Activated T-helper 1 cell treated with Interleukin-2 at 50 U/mL for 16 hours (primary cell): ENCODE data around the gene CRADD.
"Not testable (repeated sequence)": the region's sequence is repeated elsewhere in the genome, so short reads cannot be mapped to it uniquely, and the experiment has no call there.

ENCODE experiments used
- DNase-seq: peaks from one replicate; pipeline ENCODE4 v3.0.0-alpha.2; 2020; ENCODE audit warnings: low read depth

CRADD gene

GRCh38 chr12:93737457-93738198 lies 60.5 kb downstream of the CRADD start:
- no peak for DNase-seq

- DNase-seq, result no peak
Observed at GRCh38 chr12:93738199-93739058, 61.3 kb downstream of the CRADD start.

- DNase-seq, result no peak
Observed at GRCh38 chr12:93740751-93741150, 63.6 kb downstream of the CRADD start.

GRCh38 chr12:93741659-93742109 lies 64.5 kb downstream of the CRADD start:
- DNase-seq, result no peak

GRCh38 chr12:93742110-93742934 lies 65.1 kb downstream of the CRADD start:
- DNase-seq, result peak; percentile 30

GRCh38 chr12:93743229-93743998 lies 66.2 kb downstream of the CRADD start:
- no peak for DNase-seq

- DNase-seq, result no peak
Observed at GRCh38 chr12:93743999-93744689, 67.0 kb downstream of the CRADD start.

GRCh38 chr12:93745286-93745685 lies 68.1 kb downstream of the CRADD start:
- no peak for DNase-seq

- DNase-seq, result no peak
Observed at GRCh38 chr12:93746572-93747168, 69.5 kb downstream of the CRADD start.

- no peak for DNase-seq
Observed at GRCh38 chr12:93748672-93749383, 71.7 kb downstream of the CRADD start.

GRCh38 chr12:93749515-93749914 lies 72.3 kb downstream of the CRADD start:
- no peak for DNase-seq

GRCh38 chr12:93750056-93750455 lies 72.9 kb downstream of the CRADD start:
- DNase-seq, result no peak

- DNase-seq, result no peak
Observed at GRCh38 chr12:93751864-93752610, 74.9 kb downstream of the CRADD start.

- no peak for DNase-seq
Observed at GRCh38 chr12:93753285-93753684, 76.1 kb downstream of the CRADD start.

- no peak for DNase-seq
Observed at GRCh38 chr12:93753838-93754429, 76.8 kb downstream of the CRADD start.

- not testable (repeated sequence) for DNase-seq
Observed at GRCh38 chr12:93754859-93755258, 77.7 kb downstream of the CRADD start.

- DNase-seq, result no peak
Observed at GRCh38 chr12:93756288-93756687, 79.1 kb downstream of the CRADD start.

GRCh38 chr12:93757792-93758694 lies 80.9 kb downstream of the CRADD start:
- no peak for DNase-seq
